ENCODE data around the gene ARHGAP5.

Gene ARHGAP5

GRCh38 chr14:32087173-32087861, 10.2 kb downstream of the ARHGAP5 start:
- peaks cover 22% of the 10 kb centered on the region for H3K36me3 ChIP-seq (ENCODE audit: insufficient read depth, low read length)
- H3K9ac ChIP-seq (ENCODE audit: low read depth, low read length) = no peak overlapping the region; the same call in 1 of the 2 replicates
- no CpG with 5 or more reads among the region's 3 CpGs for WGBS
- no peak overlapping the region for H3K4me3 ChIP-seq (ENCODE audit: low read length)
- H3K27ac ChIP-seq (ENCODE audit: low read depth, low read length) = peak overlapping the region; percentile 39
- no peaks in the 10 kb centered on the region for H3K9me3 ChIP-seq (ENCODE audit: insufficient read depth, low read depth, low read length)
- H3K27me3 ChIP-seq (ENCODE audit: insufficient read depth, low read length) = no peaks in the 10 kb centered on the region
- H3K4me1 ChIP-seq (ENCODE audit: insufficient read depth, low read length) = peaks cover 58% of the 10 kb centered on the region

GRCh38 chr14:32087907-32088306, 10.8 kb downstream of the ARHGAP5 start:
- H3K36me3 ChIP-seq (ENCODE audit: insufficient read depth, low read length) = peaks cover 28% of the 10 kb centered on the region
- H3K9me3 ChIP-seq (ENCODE audit: insufficient read depth, low read depth, low read length) = no peaks in the 10 kb centered on the region
- no peak overlapping the region for H3K4me3 ChIP-seq (ENCODE audit: low read length)
- peaks cover 52% of the 10 kb centered on the region for H3K4me1 ChIP-seq (ENCODE audit: insufficient read depth, low read length)
- no peak overlapping the region; the same call in 1 of the 2 replicates for H3K9ac ChIP-seq (ENCODE audit: low read depth, low read length)
- peak overlapping the region; percentile 29; the same call in 1 of the 2 replicates for H3K27ac ChIP-seq (ENCODE audit: low read depth, low read length)
- no peaks in the 10 kb centered on the region for H3K27me3 ChIP-seq (ENCODE audit: insufficient read depth, low read length)
- 94% methylated on average over 1 of the region's 2 CpGs for WGBS

- H3K4me1 ChIP-seq (ENCODE audit: insufficient read depth, low read length) = peaks cover 39% of the 10 kb centered on the region
- H3K9me3 ChIP-seq (ENCODE audit: insufficient read depth, low read depth, low read length) = no peaks in the 10 kb centered on the region
- no peak overlapping the region for H3K27ac ChIP-seq (ENCODE audit: low read depth, low read length)
- H3K27me3 ChIP-seq (ENCODE audit: insufficient read depth, low read length) = no peaks in the 10 kb centered on the region
- WGBS = 98% methylated on average over 5 of the region's 6 CpGs
- peaks cover 51% of the 10 kb centered on the region for H3K36me3 ChIP-seq (ENCODE audit: insufficient read depth, low read length)
- H3K9ac ChIP-seq (ENCODE audit: low read depth, low read length) = no peak overlapping the region
- no peak overlapping the region for H3K4me3 ChIP-seq (ENCODE audit: low read length)
These were observed 13.6 kb downstream of the ARHGAP5 start for GRCh38 chr14:32090686-32091085.

GRCh38 chr14:32099473-32099872, 22.4 kb downstream of the ARHGAP5 start:
- WGBS = 100% methylated on average over 2 of the region's 2 CpGs
- Histone ChIP-seq H3K9ac (ENCODE audit: low read depth, low read length) (no peak overlapping the region), H3K27me3 (ENCODE audit: insufficient read depth, low read length) (no peaks in the 10 kb centered on the region), H3K27ac (ENCODE audit: low read depth, low read length) (no peak overlapping the region), H3K4me3 (ENCODE audit: low read length) (no peak overlapping the region), H3K9me3 (ENCODE audit: insufficient read depth, low read depth, low read length) (no peaks in the 10 kb centered on the region), H3K4me1 (ENCODE audit: insufficient read depth, low read length) (no peaks in the 10 kb centered on the region), H3K36me3 (ENCODE audit: insufficient read depth, low read length) (peaks cover 45% of the 10 kb centered on the region)

- no peak overlapping the region for H3K27ac ChIP-seq (ENCODE audit: low read depth, low read length)
- no peaks in the 10 kb centered on the region for H3K9me3 ChIP-seq (ENCODE audit: insufficient read depth, low read depth, low read length)
- 90% methylated on average over 5 of the region's 5 CpGs for WGBS
- no peak overlapping the region for H3K9ac ChIP-seq (ENCODE audit: low read depth, low read length)
- H3K36me3 ChIP-seq (ENCODE audit: insufficient read depth, low read length) = peaks cover 38% of the 10 kb centered on the region
- no peaks in the 10 kb centered on the region for H3K27me3 ChIP-seq (ENCODE audit: insufficient read depth, low read length)
- H3K4me3 ChIP-seq (ENCODE audit: low read length) = no peak overlapping the region
- H3K4me1 ChIP-seq (ENCODE audit: insufficient read depth, low read length) = no peaks in the 10 kb centered on the region
These were observed 23.1 kb downstream of the ARHGAP5 start for GRCh38 chr14:32100175-32100574.

GRCh38 chr14:32102152-32102787, 25.2 kb downstream of the ARHGAP5 start:
- WGBS = 93% methylated on average over 3 of the region's 3 CpGs
- H3K27me3 ChIP-seq (ENCODE audit: insufficient read depth, low read length) = no peaks in the 10 kb centered on the region
- H3K4me3 ChIP-seq (ENCODE audit: low read length) = no peak overlapping the region
- no peak overlapping the region for H3K9ac ChIP-seq (ENCODE audit: low read depth, low read length)
- H3K36me3 ChIP-seq (ENCODE audit: insufficient read depth, low read length) = peaks cover 25% of the 10 kb centered on the region; the same call in 1 of the 2 replicates
- no peaks in the 10 kb centered on the region for H3K4me1 ChIP-seq (ENCODE audit: insufficient read depth, low read length)
- H3K9me3 ChIP-seq (ENCODE audit: insufficient read depth, low read depth, low read length) = no peaks in the 10 kb centered on the region
- H3K27ac ChIP-seq (ENCODE audit: low read depth, low read length) = peak overlapping the region; percentile 17; the same call in 1 of the 2 replicates

- Histone ChIP-seq H3K9me3 (ENCODE audit: insufficient read depth, low read depth, low read length) (no peaks in the 10 kb centered on the region), H3K9ac (ENCODE audit: low read depth, low read length) (no peak overlapping the region), H3K4me1 (ENCODE audit: insufficient read depth, low read length) (no peaks in the 10 kb centered on the region), H3K36me3 (ENCODE audit: insufficient read depth, low read length) (peaks cover 22% of the 10 kb centered on the region; the same call in 1 of the 2 replicates), H3K4me3 (ENCODE audit: low read length) (no peak overlapping the region), H3K27ac (ENCODE audit: low read depth, low read length) (no peak overlapping the region), H3K27me3 (ENCODE audit: insufficient read depth, low read length) (no peaks in the 10 kb centered on the region)
These were observed 25.9 kb downstream of the ARHGAP5 start for GRCh38 chr14:32102968-32103367.

- H3K36me3 ChIP-seq (ENCODE audit: insufficient read depth, low read length) = peaks cover 17% of the 10 kb centered on the region; the same call in 1 of the 2 replicates
- no peak overlapping the region for H3K27ac ChIP-seq (ENCODE audit: low read depth, low read length)
- peaks cover 7% of the 10 kb centered on the region; the same call in 1 of the 2 replicates for H3K4me1 ChIP-seq (ENCODE audit: insufficient read depth, low read length)
- no peaks in the 10 kb centered on the region for H3K27me3 ChIP-seq (ENCODE audit: insufficient read depth, low read length)
- WGBS = 100% methylated on average over 1 of the region's 1 CpG
- H3K9me3 ChIP-seq (ENCODE audit: insufficient read depth, low read depth, low read length) = no peaks in the 10 kb centered on the region
- H3K9ac ChIP-seq (ENCODE audit: low read depth, low read length) = no peak overlapping the region
- no peak overlapping the region for H3K4me3 ChIP-seq (ENCODE audit: low read length)
These were observed 27.2 kb downstream of the ARHGAP5 start for GRCh38 chr14:32104308-32104707.

GRCh38 chr14:32104803-32105202, 27.7 kb downstream of the ARHGAP5 start:
- no peak overlapping the region for H3K4me3 ChIP-seq (ENCODE audit: low read length)
- peaks cover 7% of the 10 kb centered on the region; the same call in 1 of the 2 replicates for H3K4me1 ChIP-seq (ENCODE audit: insufficient read depth, low read length)
- H3K27me3 ChIP-seq (ENCODE audit: insufficient read depth, low read length) = no peaks in the 10 kb centered on the region
- no peak overlapping the region for H3K9ac ChIP-seq (ENCODE audit: low read depth, low read length)
- peaks cover 12% of the 10 kb centered on the region; the same call in 1 of the 2 replicates for H3K36me3 ChIP-seq (ENCODE audit: insufficient read depth, low read length)
- no peaks in the 10 kb centered on the region for H3K9me3 ChIP-seq (ENCODE audit: insufficient read depth, low read depth, low read length)
- H3K27ac ChIP-seq (ENCODE audit: low read depth, low read length) = no peak overlapping the region

GRCh38 chr14:32109676-32110547, 32.8 kb downstream of the ARHGAP5 start:
- H3K4me3 ChIP-seq (ENCODE audit: low read length) = no peak overlapping the region
- 98% methylated on average over 6 of the region's 7 CpGs for WGBS
- H3K9me3 ChIP-seq (ENCODE audit: insufficient read depth, low read depth, low read length) = no peaks in the 10 kb centered on the region
- H3K27ac ChIP-seq (ENCODE audit: low read depth, low read length) = no peak overlapping the region
- no peaks in the 10 kb centered on the region; the same call in 1 of the 2 replicates for H3K36me3 ChIP-seq (ENCODE audit: insufficient read depth, low read length)
- no peaks in the 10 kb centered on the region for H3K27me3 ChIP-seq (ENCODE audit: insufficient read depth, low read length)
- H3K4me1 ChIP-seq (ENCODE audit: insufficient read depth, low read length) = peaks cover 7% of the 10 kb centered on the region; the same call in 1 of the 2 replicates
- no peak overlapping the region for H3K9ac ChIP-seq (ENCODE audit: low read depth, low read length)

- H3K36me3 ChIP-seq (ENCODE audit: insufficient read depth, low read length) = no peaks in the 10 kb centered on the region; the same call in 1 of the 2 replicates
- H3K27ac ChIP-seq (ENCODE audit: low read depth, low read length) = no peak overlapping the region
- no peak overlapping the region for H3K9ac ChIP-seq (ENCODE audit: low read depth, low read length)
- WGBS = 90% methylated on average over 2 of the region's 2 CpGs
- no peaks in the 10 kb centered on the region for H3K27me3 ChIP-seq (ENCODE audit: insufficient read depth, low read length)
- H3K9me3 ChIP-seq (ENCODE audit: insufficient read depth, low read depth, low read length) = no peaks in the 10 kb centered on the region
- H3K4me3 ChIP-seq (ENCODE audit: low read length) = no peak overlapping the region
- H3K4me1 ChIP-seq (ENCODE audit: insufficient read depth, low read length) = peaks cover 7% of the 10 kb centered on the region; the same call in 1 of the 2 replicates
These were observed 33.4 kb downstream of the ARHGAP5 start for GRCh38 chr14:32110548-32110896.
